Temporal lobe (tissue), 1 donor: ENCODE data around the gene C9. TPM values are rescaled to one million over a fixed set of nuclear protein-coding genes. Genes with fewer than 3 reads are reported as not detected.

Experiments
- total RNA-seq: library from RNA; depleted of rRNA; stranded (reverse); fragments of >200 nt; gene quantifications from one replicate; pipeline ENCODE4 v1.2.3, GENCODE V29; 2014

C9 gene
- total RNA-seq, 1 donor from 2014 or later = not detected

Other genes starting within 250 kb of the C9 start
- gene FYB1, start 144.9 kb downstream of the C9 start, total RNA-seq = 1.5 TPM
- 13.3 TPM for gene DAB2, start 60.5 kb upstream of the C9 start, total RNA-seq